Astrocyte of the hippocampus (primary cell): Measurements from ENCODE around the gene BABAM2.
"Not testable (repeated sequence)": the region's sequence is repeated elsewhere in the genome, so short reads cannot be mapped to it uniquely, and the experiment has no call there.

ENCODE experiments used
- DNase-seq: peaks from one replicate; pipeline ENCODE4 v3.0.0; 2011; ENCODE audit warnings: low read depth, low spot score

The BABAM2 gene

GRCh38 chr2:28357055-28357454, 466.5 kb downstream of the BABAM2 start:
- no peak for DNase-seq

- DNase-seq: no peak
Measured at GRCh38 chr2:28357948-28358667, 467.6 kb downstream of the BABAM2 start.

GRCh38 chr2:28358668-28359201, 468.2 kb downstream of the BABAM2 start:
- no peak for DNase-seq

- DNase-seq: peak; percentile 82
Measured at GRCh38 chr2:28359222-28360057, 468.9 kb downstream of the BABAM2 start.

GRCh38 chr2:28360058-28360717, 469.7 kb downstream of the BABAM2 start:
- DNase-seq: no peak

GRCh38 chr2:28360718-28361293, 470.3 kb downstream of the BABAM2 start:
- DNase-seq: peak; percentile 61

- no peak for DNase-seq
Measured at GRCh38 chr2:28361991-28362710, 471.6 kb downstream of the BABAM2 start.

GRCh38 chr2:28362991-28363521, 472.5 kb downstream of the BABAM2 start:
- no peak for DNase-seq

GRCh38 chr2:28363686-28364280, 473.3 kb downstream of the BABAM2 start:
- DNase-seq: no peak

- no peak for DNase-seq
Measured at GRCh38 chr2:28364610-28365009, 474.1 kb downstream of the BABAM2 start.

- DNase-seq: no peak
Measured at GRCh38 chr2:28365158-28365557, 474.6 kb downstream of the BABAM2 start.

- no peak for DNase-seq
Measured at GRCh38 chr2:28366149-28366495, 475.6 kb downstream of the BABAM2 start.

GRCh38 chr2:28366496-28367282, 476.2 kb downstream of the BABAM2 start:
- DNase-seq: peak; percentile 42

GRCh38 chr2:28367667-28368356, 477.3 kb downstream of the BABAM2 start:
- no peak for DNase-seq

- no peak for DNase-seq
Measured at GRCh38 chr2:28368357-28368798, 477.8 kb downstream of the BABAM2 start.

- DNase-seq: no peak
Measured at GRCh38 chr2:28369358-28369757, 478.8 kb downstream of the BABAM2 start.

GRCh38 chr2:28370354-28370753, 479.8 kb downstream of the BABAM2 start:
- DNase-seq: no peak

- DNase-seq: not testable (repeated sequence)
Measured at GRCh38 chr2:28371728-28372127, 481.2 kb downstream of the BABAM2 start.

GRCh38 chr2:28373854-28374253, 483.3 kb downstream of the BABAM2 start:
- no peak for DNase-seq
